ENCODE results near the gene PABPN1.
A peak's percentile ranks its signal among the peaks of the same experiment; 100 is the strongest.

Gene PABPN1

GRCh38 chr14:23327947-23328744, 6.9 kb downstream of the PABPN1 start:
- DNase-seq = peak; percentile 98

GRCh38 chr14:23335623-23336022, 14.4 kb downstream of the PABPN1 start:
- DNase-seq = no peak

DNA sequence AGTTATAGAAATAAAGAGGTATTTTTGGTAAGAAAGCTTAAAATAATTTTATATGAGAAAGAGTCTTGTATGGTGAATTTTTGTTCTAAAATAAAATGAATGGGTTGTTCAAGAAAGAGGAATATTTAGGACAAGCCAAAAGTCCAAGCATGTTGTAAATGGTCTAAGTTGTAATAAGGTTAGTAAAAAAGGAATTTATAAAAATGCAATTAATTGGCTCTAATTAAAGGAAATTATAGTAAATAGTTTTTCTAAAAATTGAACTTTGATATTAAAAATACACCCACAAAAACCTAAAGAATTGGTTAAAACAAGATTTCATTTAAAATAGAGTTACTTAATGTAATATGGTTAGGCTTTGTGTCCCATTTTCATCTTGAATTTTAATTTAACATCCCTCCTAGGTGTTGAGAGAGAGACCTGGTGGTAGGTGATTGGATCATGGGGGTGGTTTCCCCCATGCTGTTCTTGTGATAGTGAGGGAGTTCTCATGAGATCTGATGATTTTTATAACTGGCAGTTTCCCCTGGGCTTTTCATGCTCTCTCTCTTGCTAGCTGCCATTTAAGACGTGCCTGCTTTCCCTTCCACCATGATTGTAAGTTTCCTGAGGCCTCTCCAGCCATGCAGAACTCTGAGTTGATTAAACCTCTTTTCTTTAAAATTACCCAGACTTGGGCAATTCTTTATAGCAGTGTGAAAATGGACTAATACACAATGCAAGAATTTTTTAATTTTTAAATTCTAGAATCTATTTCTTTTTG, 18.4 kb downstream of the PABPN1 start:
- DNase-seq = no peak

- DNase-seq = no peak
Observed at GRCh38 chr14:23344481-23344880, 23.2 kb downstream of the PABPN1 start.

GRCh38 chr14:23345987-23346692, 24.9 kb downstream of the PABPN1 start:
- no peak for DNase-seq

- no peak for DNase-seq
Observed at GRCh38 chr14:23346693-23347405, 25.6 kb downstream of the PABPN1 start.

DNA sequence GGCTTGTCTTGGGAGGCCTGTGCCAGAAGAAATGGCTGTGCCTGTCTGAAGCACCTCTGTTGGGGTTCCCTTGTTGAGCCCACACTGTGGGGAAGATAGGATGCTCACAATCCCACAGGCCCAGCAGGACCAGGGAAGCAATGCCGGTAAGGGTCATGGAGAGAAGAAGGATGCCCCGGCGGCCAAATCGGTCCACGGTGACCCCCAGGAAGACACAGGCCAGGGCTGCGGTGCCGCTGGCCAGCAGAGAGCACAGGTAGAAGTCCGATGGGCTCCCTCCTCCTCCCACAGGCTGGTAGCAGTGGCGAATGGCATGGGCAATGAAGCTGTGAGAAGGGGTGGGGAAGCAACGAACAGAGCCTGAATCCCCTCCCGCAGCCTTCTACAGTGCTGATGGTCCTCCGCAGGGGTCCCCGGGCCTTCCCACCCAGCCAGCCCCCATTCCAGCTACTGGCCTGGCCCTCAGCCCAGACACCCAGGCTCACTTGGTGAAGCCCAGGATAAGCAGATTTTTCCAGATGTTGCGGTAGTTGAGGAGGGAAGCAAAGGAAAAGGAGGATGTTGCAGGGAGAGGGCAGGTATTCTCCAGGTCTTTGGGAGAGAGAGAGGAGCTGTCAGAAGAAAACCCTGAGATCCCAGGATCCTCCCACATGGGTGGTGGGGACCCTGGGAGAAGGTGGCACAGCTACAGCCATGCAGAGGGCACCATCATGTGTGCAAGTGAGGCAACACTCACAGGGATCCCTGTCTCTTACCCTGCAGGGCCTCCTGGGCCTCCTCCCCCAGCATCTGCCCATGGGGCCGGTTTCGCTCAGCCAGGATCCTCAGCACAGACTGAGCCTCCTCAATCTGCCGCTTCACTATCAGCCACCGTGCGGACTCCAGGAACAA, 26.4 kb downstream of the PABPN1 start:
- DNase-seq = no peak

DNA sequence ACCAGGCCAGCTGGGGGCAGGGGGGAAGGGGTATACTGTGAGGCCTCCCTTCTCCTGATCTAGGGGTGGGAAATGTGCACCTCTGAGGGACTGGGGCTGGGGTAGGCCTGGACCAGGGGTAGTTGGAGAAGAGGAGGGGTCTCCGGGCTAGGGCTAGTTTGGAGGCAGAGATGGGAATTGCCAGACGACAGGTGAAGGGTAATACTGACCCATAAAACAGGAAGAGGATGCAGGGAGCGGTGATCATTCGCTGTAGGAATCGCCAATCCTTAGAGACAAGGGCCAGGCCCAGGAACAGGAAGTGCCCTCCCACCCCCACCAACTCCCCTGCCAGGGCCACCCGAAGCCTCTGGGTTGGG, 27.0 kb downstream of the PABPN1 start:
- DNase-seq = no peak

DNA sequence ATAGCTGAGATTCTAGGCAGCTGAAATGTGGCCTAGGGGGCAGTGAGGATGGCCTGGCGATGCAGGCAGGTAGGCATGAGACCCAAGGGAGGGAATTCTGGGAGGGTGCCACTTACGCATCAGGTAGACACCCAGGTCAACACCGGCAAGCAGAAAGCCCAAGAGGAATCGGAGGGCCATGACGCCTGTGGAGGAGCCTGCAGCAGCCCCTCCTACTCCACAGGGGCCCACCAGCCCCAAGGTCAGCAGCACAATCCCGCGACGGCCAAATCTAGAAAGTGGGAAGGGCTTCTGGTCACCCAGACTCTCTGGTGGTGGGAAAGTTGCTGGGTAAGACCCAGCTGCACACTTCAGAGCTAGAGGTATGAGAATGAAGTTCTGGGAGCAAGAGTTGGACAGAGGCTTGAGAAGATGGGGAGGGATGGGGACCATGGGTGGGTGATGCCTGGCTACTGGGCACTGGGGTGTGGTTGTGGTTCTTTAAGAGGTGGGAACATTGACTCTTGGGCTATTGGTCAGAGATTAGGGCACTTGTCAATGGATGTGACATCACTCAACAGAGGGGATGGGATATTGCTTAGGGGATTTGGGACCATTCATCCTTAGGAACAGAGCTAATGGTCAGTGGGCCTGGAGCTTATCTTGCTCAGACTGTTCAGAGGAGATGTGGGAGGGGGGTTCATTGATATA, 28.0 kb downstream of the PABPN1 start:
- DNase-seq = no peak

GRCh38 chr14:23351681-23352505, 30.6 kb downstream of the PABPN1 start:
- DNase-seq = no peak

GRCh38 chr14:23352506-23353432, 31.5 kb downstream of the PABPN1 start, which contains the start of gene SLC22A17:
Gene SLC22A17 (minus strand): TSS chr14:23352887.
- DNase-seq = peak; percentile 88

DNA sequence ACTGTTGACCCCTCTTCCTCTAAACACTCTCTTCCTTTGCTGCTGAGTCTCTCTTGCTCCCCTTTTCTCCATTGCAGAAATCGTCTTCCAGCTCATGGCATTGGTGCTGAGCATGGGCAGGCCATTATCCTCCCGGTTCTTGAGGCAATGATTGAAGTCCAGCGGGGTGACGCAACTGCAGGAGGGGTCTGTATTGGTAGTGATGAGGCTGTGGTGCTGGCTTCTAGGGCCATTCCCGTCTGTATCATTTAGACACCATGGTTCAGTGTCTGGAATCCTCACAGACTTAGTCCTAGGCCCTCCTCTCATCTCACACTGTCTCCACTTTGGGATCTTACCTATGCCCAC, 32.1 kb downstream of the PABPN1 start:
- DNase-seq = no peak

DNA sequence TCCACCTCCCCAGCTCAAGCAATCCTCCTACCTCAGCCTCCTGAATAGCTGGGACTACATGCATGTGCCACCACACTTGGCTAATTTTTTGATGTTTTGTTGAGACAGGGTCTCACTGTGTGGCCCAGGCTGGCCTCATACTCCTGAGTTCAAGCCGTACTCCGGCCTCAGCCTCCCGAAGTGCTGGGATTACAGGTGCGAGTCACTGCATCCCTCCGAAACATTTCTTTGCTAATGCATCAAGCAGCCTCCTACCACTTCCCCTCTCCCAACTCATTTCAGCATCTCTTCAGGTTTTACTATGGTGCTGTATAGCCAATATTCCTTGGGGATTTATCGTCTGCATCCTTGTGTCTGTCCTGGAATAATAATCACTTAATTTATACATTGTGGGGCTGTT, 33.7 kb downstream of the PABPN1 start:
- no peak for DNase-seq

DNA sequence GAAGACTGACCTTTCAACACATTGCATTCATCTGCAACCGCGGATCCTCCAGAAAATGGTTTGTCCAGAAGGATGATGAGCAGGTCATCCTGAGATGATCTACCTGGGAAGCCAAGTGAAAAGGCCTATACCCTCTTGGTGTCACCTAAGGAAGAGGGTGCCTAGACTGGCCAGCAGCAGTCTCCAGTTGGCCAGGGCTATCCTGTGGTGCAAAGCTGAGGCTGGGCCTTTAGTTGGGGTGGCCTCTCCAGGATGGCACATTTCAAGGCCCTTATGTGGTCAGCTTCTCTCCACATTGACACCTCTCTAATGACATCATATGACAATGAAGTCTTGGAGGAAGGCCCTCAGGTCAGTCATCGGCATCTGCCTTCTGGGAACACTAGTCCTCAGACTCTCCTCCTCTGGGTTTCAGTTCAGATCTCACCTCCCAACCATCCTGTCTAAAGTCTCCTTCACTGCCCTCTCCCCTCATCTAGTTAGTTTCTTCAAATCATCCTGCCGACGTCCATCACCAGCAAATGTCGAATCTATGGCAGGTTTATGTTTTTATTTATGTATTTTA, 34.7 kb downstream of the PABPN1 start:
- DNase-seq = no peak

- no peak for DNase-seq
Observed at GRCh38 chr14:23356662-23357061, 35.4 kb downstream of the PABPN1 start.

GRCh38 chr14:23357261-23357660, 36.0 kb downstream of the PABPN1 start:
- no peak for DNase-seq

- DNase-seq = no peak
Observed at GRCh38 chr14:23358042-23358441, 36.8 kb downstream of the PABPN1 start.

GRCh38 chr14:23358553-23359166, 37.4 kb downstream of the PABPN1 start:
- no peak for DNase-seq
